Measurements from ENCODE around the gene EPO. TPM values are rescaled to one million over a fixed set of nuclear protein-coding genes. Genes with fewer than 3 reads are reported as not detected.

EPO gene
- total RNA-seq: not detected

DNA sequence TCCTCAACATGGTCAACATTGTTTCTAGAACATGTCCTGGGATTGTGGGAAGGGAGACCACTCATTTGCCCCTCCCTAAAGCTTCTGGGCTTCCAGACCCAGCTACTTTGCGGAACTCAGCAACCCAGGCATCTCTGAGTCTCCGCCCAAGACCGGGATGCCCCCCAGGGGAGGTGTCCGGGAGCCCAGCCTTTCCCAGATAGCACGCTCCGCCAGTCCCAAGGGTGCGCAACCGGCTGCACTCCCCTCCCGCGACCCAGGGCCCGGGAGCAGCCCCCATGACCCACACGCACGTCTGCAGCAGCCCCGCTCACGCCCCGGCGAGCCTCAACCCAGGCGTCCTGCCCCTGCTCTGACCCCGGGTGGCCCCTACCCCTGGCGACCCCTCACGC, at the start of gene EPO:
EPO (plus strand) TSS at position 190 of the 392 bp plus-strand sequence. CDS start 513 bp downstream, outside the sequence.
- Histone ChIP-seq H3K27ac (ENCODE audit: low read depth, low read length) (no peak within 1 kb of the TSS), H3K4me1 (ENCODE audit: control insufficient read depth in 3 of 3, insufficient read depth in 3 of 3, low read length in 3 of 3) (no peaks in the 10 kb centered on the region), H3K36me3 (ENCODE audit: control insufficient read depth in 3 of 3, insufficient read depth in 3 of 3, low read length in 3 of 3) (no peaks in the 10 kb centered on the region), H3K9me3 (ENCODE audit: control insufficient read depth in 3 of 3, low read length in 3 of 3) (no peaks in the 10 kb centered on the region), H3K27me3 (ENCODE audit: control insufficient read depth in 3 of 3, insufficient read depth in 3 of 3, low read length in 3 of 3) (peaks cover 35 to 51% (median 43%) of the 10 kb centered on the region in 3 donors), H3K9ac (ENCODE audit: low read depth in 1 of 3, low read length in 3 of 3) (no peak within 1 kb of the TSS), H3K4me3 (ENCODE audit: low read length in 3 of 3) (no peak within 1 kb of the TSS)

- no peaks in the 10 kb centered on the region for H3K27me3 ChIP-seq (ENCODE audit: control insufficient read depth in 3 of 3, insufficient read depth in 3 of 3, low read length in 3 of 3)
- H3K27ac ChIP-seq (ENCODE audit: low read depth, low read length): no peak overlapping the region
- no peak overlapping the region for H3K4me3 ChIP-seq (ENCODE audit: low read length in 3 of 3)
- no peak overlapping the region for H3K9ac ChIP-seq (ENCODE audit: low read depth in 1 of 3, low read length in 3 of 3)
- H3K36me3 ChIP-seq (ENCODE audit: control insufficient read depth in 3 of 3, insufficient read depth in 3 of 3, low read length in 3 of 3): peaks cover 2 to 4% (median 3%) of the 10 kb centered on the region in 3 donors
- no peaks in the 10 kb centered on the region for H3K9me3 ChIP-seq (ENCODE audit: control insufficient read depth in 3 of 3, low read length in 3 of 3)
- peaks cover 3 to 4% (median 4%) of the 10 kb centered on the region in 3 donors for H3K4me1 ChIP-seq (ENCODE audit: control insufficient read depth in 3 of 3, insufficient read depth in 3 of 3, low read length in 3 of 3)
These were observed 48.6 kb upstream of the EPO start for GRCh38 chr7:100671353-100672327.

- Histone ChIP-seq H3K27me3 (ENCODE audit: control insufficient read depth in 3 of 3, insufficient read depth in 3 of 3, low read length in 3 of 3) (no peaks in the 10 kb centered on the region), H3K27ac (ENCODE audit: low read depth, low read length) (peak within 1 kb of the TSS; percentile 98), H3K9me3 (ENCODE audit: control insufficient read depth in 3 of 3, low read length in 3 of 3) (no peaks in the 10 kb centered on the region), H3K9ac (ENCODE audit: low read depth in 1 of 3, low read length in 3 of 3) (peak within 1 kb of the TSS; percentile 87 to 95 (median 93)), H3K36me3 (ENCODE audit: control insufficient read depth in 3 of 3, insufficient read depth in 3 of 3, low read length in 3 of 3) (peaks cover 19 to 21% (median 20%) of the 10 kb centered on the region in 3 donors), H3K4me3 (ENCODE audit: low read length in 3 of 3) (peak within 1 kb of the TSS; percentile 83 to 90 (median 85)), H3K4me1 (ENCODE audit: control insufficient read depth in 3 of 3, insufficient read depth in 3 of 3, low read length in 3 of 3) (peaks cover 4 to 9% (median 5%) of the 10 kb centered on the region in 3 donors)
These were observed 46.8 kb upstream of the EPO start, which contains the start of gene GNB2 for GRCh38 chr7:100673302-100673941. TSS of gene GNB2 (plus strand) at chr7:100673740. CDS start at chr7:100676266, 2,526 bp downstream.

DNA sequence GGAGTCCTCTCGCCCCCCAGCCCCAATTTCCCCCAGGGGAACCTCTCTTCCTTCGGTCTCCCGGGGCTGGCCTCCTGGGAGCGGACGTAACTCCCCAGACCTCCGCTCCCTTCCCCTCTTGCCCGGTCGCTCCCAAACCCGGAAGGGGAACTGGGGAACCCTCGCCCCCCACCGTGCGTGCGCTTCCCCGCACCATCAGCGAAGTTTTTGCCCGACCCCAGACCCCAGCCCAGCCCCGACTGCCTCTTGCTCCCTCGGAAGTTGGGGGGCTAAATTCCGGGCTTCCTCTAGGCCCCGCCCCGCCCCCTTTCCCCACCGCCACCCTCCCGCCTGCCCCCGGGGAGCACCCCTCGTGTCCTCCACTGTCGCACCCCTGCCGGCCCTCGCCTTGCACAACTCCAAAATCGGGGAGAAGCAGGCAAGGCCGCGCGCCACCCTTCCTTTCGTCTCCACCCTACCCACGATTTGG, 46.3 kb upstream of the EPO start:
- peaks cover 22 to 24% (median 22%) of the 10 kb centered on the region in 3 donors for H3K36me3 ChIP-seq (ENCODE audit: control insufficient read depth in 3 of 3, insufficient read depth in 3 of 3, low read length in 3 of 3)
- peak overlapping the region; percentile 87 to 95 (median 93) for H3K9ac ChIP-seq (ENCODE audit: low read depth in 1 of 3, low read length in 3 of 3)
- peaks cover 4 to 9% (median 5%) of the 10 kb centered on the region in 3 donors for H3K4me1 ChIP-seq (ENCODE audit: control insufficient read depth in 3 of 3, insufficient read depth in 3 of 3, low read length in 3 of 3)
- peak overlapping the region; percentile 83 to 90 (median 85) for H3K4me3 ChIP-seq (ENCODE audit: low read length in 3 of 3)
- H3K27me3 ChIP-seq (ENCODE audit: control insufficient read depth in 3 of 3, insufficient read depth in 3 of 3, low read length in 3 of 3): no peaks in the 10 kb centered on the region
- H3K9me3 ChIP-seq (ENCODE audit: control insufficient read depth in 3 of 3, low read length in 3 of 3): no peaks in the 10 kb centered on the region
- H3K27ac ChIP-seq (ENCODE audit: low read depth, low read length): peak overlapping the region; percentile 98

DNA sequence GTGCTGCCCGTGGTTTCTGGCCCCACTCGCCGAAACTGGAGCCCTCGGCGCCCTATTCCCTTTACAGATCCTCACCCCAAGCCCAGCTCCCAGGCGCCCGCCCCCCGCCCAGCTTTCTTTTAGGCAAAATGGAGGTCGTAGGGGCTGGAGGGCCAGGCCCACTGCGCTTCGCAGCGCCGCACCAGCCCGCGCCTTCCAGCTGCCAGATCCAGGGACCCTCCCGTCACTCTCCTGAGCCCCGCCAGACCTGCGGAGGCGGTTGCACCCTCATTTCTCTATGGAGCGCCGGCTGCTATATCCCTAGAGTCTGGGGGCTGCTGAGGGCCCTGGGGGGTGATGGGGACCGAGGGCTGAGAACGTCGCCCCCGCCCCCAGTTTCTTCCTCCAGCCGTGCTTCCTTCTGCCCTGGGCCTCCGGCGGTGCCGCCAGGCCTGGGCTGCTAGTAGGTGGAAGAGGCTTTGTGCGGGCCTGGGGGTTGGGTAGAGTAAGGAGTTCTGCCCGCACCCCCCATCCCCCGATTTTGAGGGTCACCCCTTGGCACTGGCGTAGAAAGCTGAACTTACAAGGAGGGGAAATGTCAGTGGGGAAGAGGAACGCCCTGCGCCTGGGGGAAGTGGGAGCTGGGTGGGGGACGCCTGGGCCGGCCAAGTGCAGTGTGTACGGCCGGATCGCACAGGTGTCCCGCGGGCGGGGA, 45.7 kb upstream of the EPO start:
- Histone ChIP-seq H3K36me3 (ENCODE audit: control insufficient read depth in 3 of 3, insufficient read depth in 3 of 3, low read length in 3 of 3) (peaks cover 22 to 26% (median 24%) of the 10 kb centered on the region in 3 donors), H3K4me1 (ENCODE audit: control insufficient read depth in 3 of 3, insufficient read depth in 3 of 3, low read length in 3 of 3) (peaks cover 4 to 9% (median 5%) of the 10 kb centered on the region in 3 donors), H3K9me3 (ENCODE audit: control insufficient read depth in 3 of 3, low read length in 3 of 3) (no peaks in the 10 kb centered on the region), H3K27ac (ENCODE audit: low read depth, low read length) (peak overlapping the region; percentile 98), H3K4me3 (ENCODE audit: low read length in 3 of 3) (peak overlapping the region; percentile 83 to 90 (median 85)), H3K27me3 (ENCODE audit: control insufficient read depth in 3 of 3, insufficient read depth in 3 of 3, low read length in 3 of 3) (no peaks in the 10 kb centered on the region), H3K9ac (ENCODE audit: low read depth in 1 of 3, low read length in 3 of 3) (peak overlapping the region; percentile 82 to 95 (median 93))

GRCh38 chr7:100675105-100675451, 45.2 kb upstream of the EPO start:
- Histone ChIP-seq H3K27ac (ENCODE audit: low read depth, low read length) (peak overlapping the region; percentile 98), H3K36me3 (ENCODE audit: control insufficient read depth in 3 of 3, insufficient read depth in 3 of 3, low read length in 3 of 3) (peaks cover 22 to 27% (median 24%) of the 10 kb centered on the region in 3 donors), H3K9ac (ENCODE audit: low read depth in 1 of 3, low read length in 3 of 3) (peak overlapping the region; percentile 82 to 95 (median 93)), H3K4me3 (ENCODE audit: low read length in 3 of 3) (peak overlapping the region; percentile 83 to 90 (median 85)), H3K9me3 (ENCODE audit: control insufficient read depth in 3 of 3, low read length in 3 of 3) (no peaks in the 10 kb centered on the region), H3K27me3 (ENCODE audit: control insufficient read depth in 3 of 3, insufficient read depth in 3 of 3, low read length in 3 of 3) (no peaks in the 10 kb centered on the region), H3K4me1 (ENCODE audit: control insufficient read depth in 3 of 3, insufficient read depth in 3 of 3, low read length in 3 of 3) (peaks cover 5 to 9% (median 6%) of the 10 kb centered on the region in 3 donors)

DNA sequence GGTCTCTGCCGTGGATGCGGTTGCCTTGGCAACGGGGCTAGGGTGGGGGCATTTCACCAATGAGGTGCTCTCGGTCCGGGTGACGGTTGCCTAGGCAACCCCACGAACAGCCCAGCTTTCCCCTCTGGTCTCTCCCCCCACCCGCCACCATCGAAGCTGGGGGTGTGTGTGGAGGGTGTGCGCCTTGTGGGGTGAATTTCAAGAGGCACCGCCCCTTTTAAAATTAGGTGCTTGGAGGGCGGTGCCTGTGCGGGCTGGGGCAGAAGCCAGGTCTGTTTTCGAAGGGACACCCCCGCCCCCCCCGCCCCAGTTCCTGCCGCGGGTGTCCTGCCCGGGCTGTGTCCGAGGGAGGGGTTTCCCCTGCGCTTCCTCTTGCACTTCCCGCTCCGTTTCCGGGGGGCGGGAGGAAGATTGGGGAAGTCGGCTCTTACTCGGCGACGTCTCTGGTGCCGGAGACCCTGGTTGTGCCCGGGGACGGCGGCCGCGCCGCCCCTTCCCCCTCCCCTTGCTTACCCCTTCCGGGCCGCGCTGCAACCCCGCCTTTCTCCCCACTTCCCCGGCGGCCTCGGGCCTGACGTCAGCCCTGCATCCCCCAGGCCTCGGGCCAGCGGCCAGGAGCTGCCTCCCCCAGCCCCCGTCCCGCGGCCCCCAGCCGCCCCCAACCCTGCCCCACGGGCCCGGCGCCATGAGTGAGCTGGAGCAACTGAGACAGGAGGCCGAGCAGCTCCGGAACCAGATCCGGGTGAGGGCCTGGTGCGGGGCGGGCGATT, 44.5 kb upstream of the EPO start:
- Histone ChIP-seq H3K9me3 (ENCODE audit: control insufficient read depth in 3 of 3, low read length in 3 of 3) (no peaks in the 10 kb centered on the region), H3K27me3 (ENCODE audit: control insufficient read depth in 3 of 3, insufficient read depth in 3 of 3, low read length in 3 of 3) (no peaks in the 10 kb centered on the region), H3K4me3 (ENCODE audit: low read length in 3 of 3) (peak overlapping the region; percentile 54 to 90 (median 68)), H3K4me1 (ENCODE audit: control insufficient read depth in 3 of 3, insufficient read depth in 3 of 3, low read length in 3 of 3) (peaks cover 5 to 9% (median 8%) of the 10 kb centered on the region in 3 donors), H3K27ac (ENCODE audit: low read depth, low read length) (peak overlapping the region; percentile 98), H3K36me3 (ENCODE audit: control insufficient read depth in 3 of 3, insufficient read depth in 3 of 3, low read length in 3 of 3) (peaks cover 22 to 27% (median 24%) of the 10 kb centered on the region in 3 donors), H3K9ac (ENCODE audit: low read depth in 1 of 3, low read length in 3 of 3) (peak overlapping the region in 2 of 3 donors; percentile 54 to 62)

DNA sequence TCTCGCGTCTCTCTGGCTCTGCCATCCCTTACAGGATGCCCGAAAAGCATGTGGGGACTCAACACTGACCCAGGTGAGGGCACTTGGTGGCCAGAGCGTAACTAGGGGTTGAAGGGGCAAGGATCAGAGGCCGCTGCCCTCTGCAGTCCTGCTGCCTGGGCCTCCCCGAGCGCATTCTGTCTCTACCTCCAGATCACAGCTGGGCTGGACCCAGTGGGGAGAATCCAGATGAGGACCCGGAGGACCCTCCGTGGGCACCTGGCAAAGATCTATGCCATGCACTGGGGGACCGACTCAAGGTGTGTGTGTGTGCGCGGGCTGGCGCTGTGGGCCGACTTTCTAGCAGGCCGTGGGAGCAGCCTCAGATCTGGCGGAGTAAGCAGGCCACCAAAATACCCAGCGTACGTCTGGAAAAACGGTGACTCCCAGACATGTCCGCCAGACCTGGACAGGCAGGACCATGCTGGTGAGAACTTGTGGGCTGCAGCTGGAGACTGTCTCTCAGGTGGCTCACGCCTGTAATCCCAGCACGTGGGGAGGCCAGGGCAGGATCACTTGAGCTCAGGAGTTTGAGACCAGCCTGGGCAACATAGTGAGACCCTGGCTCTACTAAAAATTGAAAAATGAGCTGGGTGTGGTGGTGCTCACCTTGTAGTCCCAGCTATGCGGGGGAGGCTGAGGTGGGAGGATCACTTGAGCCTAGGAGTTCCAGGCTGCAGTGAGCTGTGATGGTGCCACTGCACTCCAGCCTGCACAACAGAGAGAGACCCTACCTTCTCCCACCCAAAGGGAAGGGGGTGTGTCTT, 43.6 kb upstream of the EPO start:
- H3K9ac ChIP-seq (ENCODE audit: low read depth in 1 of 3, low read length in 3 of 3): peak overlapping the region in 2 of 3 donors; percentile 45 to 63
- H3K36me3 ChIP-seq (ENCODE audit: control insufficient read depth in 3 of 3, insufficient read depth in 3 of 3, low read length in 3 of 3): peaks cover 25 to 32% (median 30%) of the 10 kb centered on the region in 3 donors
- H3K9me3 ChIP-seq (ENCODE audit: control insufficient read depth in 3 of 3, low read length in 3 of 3): no peaks in the 10 kb centered on the region
- H3K4me3 ChIP-seq (ENCODE audit: low read length in 3 of 3): peak overlapping the region in 2 of 3 donors; percentile 13 to 24
- no peaks in the 10 kb centered on the region for H3K27me3 ChIP-seq (ENCODE audit: control insufficient read depth in 3 of 3, insufficient read depth in 3 of 3, low read length in 3 of 3)
- H3K4me1 ChIP-seq (ENCODE audit: control insufficient read depth in 3 of 3, insufficient read depth in 3 of 3, low read length in 3 of 3): peaks cover 5 to 9% (median 8%) of the 10 kb centered on the region in 3 donors
- H3K27ac ChIP-seq (ENCODE audit: low read depth, low read length): peak overlapping the region; percentile 98
